K562 (cell line): ENCODE measurements around the gene BCAN. TPM values are rescaled to one million over a fixed set of nuclear protein-coding genes. Genes with fewer than 3 reads are reported as not detected.

Source experiments
- KDM1A ChIP-seq, 2 experiments: fragments of 450-650 bp; IDR thresholded peaks; 2 replicates each; pipeline ENCODE4 v1.6.1; 2016; ENCODE audit warnings: mild to moderate bottlenecking in 2 of 2
- LARP7 ChIP-seq: fragments of 450-650 bp; IDR thresholded peaks from 2 replicates; pipeline ENCODE4 v1.6.1; 2016
- LEF1 ChIP-seq: fragments of 450-650 bp; IDR thresholded peaks from 2 replicates; pipeline ENCODE4 v1.6.1; 2016; ENCODE audit warnings: mild to moderate bottlenecking
- PHF21A ChIP-seq: fragments of 450-650 bp; IDR thresholded peaks from 2 replicates; pipeline ENCODE4 v1.6.1; 2017; ENCODE audit warnings: low read depth, borderline replicate concordance
- RBBP5 ChIP-seq: fragments of 200-600 bp; sonication (generic); IDR thresholded peaks from 2 replicates; pipeline ENCODE4 v1.6.1; 2012; ENCODE audit warnings: borderline replicate concordance, mild to moderate bottlenecking, low read length, control low read depth, inconsistent platforms; ENCODE audit not compliant: insufficient read depth, poor library complexity, severe bottlenecking
- RBFOX2 ChIP-seq: fragments of 200-400 bp; formaldehyde crosslinking; IDR thresholded peaks from 2 replicates; pipeline ENCODE4 v1.6.1; 2017; ENCODE audit warnings: low read depth, mild to moderate bottlenecking, low read length, moderate library complexity
- RCOR1 ChIP-seq, 2 experiments: IDR thresholded peaks; 2 replicates each; pipeline ENCODE4 v1.6.1; 2012; ENCODE audit warnings: low read depth in 2 of 2, low read length in 2 of 2, borderline replicate concordance in 1 of 2, improper control_type of control experiment in 1 of 2
- VEZF1 ChIP-seq: fragments of 200-800 bp; sonication (Bioruptor generic); IDR thresholded peaks from 2 replicates; pipeline ENCODE4 v1.6.1; 2017; ENCODE audit warnings: missing genetic modification characterization, missing compliant biosample characterization
- ZFP36 ChIP-seq: fragments of 150-350 bp; IDR thresholded peaks from 2 replicates; pipeline ENCODE4 v1.6.1; 2018; ENCODE audit warnings: low read length, low read depth; ENCODE audit not compliant: partially characterized antibody
- ZNF224 ChIP-seq: sonication (generic); formaldehyde crosslinking; IDR thresholded peaks from 2 replicates; pipeline ENCODE4 v1.8.0; 2022; ENCODE audit warnings: mild to moderate bottlenecking, missing genetic modification reagents
- polyA plus RNA-seq, 8 experiments: library from polyadenylated mRNA; depleted of rRNA in 4 of 8; stranded (reverse) in 5 of 8; unstranded in 3 of 8; fragments of >200 nt; fragmentation: Nextera tagmentation in 2 of 8; fragmentation: Illumina TruSeq in 1 of 8; extraction: Ambion mirVana in 2 of 8; extraction: Trizol in 1 of 8; gene quantifications; 2 replicates each; pipeline versions ENCODE4 v1.2.1 to v1.2.3, GENCODE V29; 2011 to 2014; ENCODE audit warnings: inconsistent platforms in 1 of 8, missing spikeins in 1 of 8
- total RNA-seq, 7 experiments: library from RNA; depleted of rRNA in 6 of 7; stranded (reverse); fragments of >200 nt in 6 of 7; fragmentation: Illumina TruSeq in 2 of 7; extraction: Trizol in 2 of 7; gene quantifications; 2 replicates each; pipeline versions ENCODE4 v1.2.1 to v1.2.3, GENCODE V29; 2011 to 2021; ENCODE audit warnings: low replicate concordance in 1 of 7

BCAN gene
- total and polyA plus RNA-seq, 9 of the 15 experiments (the other 6 are each of a cell fraction or from before 2014, with no cell fraction given), result 0.04 to 0.33 (median 0.14) TPM; not detected in 5

- peak; percentile 29 for TF ChIP-seq RBBP5
- no peak for TF ChIP-seq LARP7
- peak; percentile 91 for TF ChIP-seq KDM1A (IDR thresholded peaks at IDR 0.05)
- TF ChIP-seq ZFP36, result peak; percentile 44
- TF ChIP-seq ZNF224 (CRISPR knock-in tag), result no peak
- TF ChIP-seq LEF1, result no peak
- TF ChIP-seq PHF21A, result peak; percentile 98
- peak; percentile 73 for TF ChIP-seq VEZF1 (CRISPR knock-in tag)
- TF ChIP-seq RCOR1 (IDR thresholded peaks at IDR 0.05; ENCODE audit: borderline replicate concordance in 1 of 2, low read depth in 2 of 2, low read length in 2 of 2), result peak; percentile 37 to 95; a peak in 3 of 4 replicates
- TF ChIP-seq RBFOX2, result peak; percentile 28; the same call in 1 of the 2 replicates
- TF ChIP-seq, all 486 proteins: peak for 14
Measured at GRCh38 chr1:156664767-156665411, 23.0 kb downstream of the BCAN start (continued).
